ENCODE results near the gene CHD8.

- TF ChIP-seq POLR2A (IDR thresholded peaks at IDR 0.05; ENCODE audit: low read length): no peak
- TF ChIP-seq GATA1 (IDR thresholded peaks at IDR 0.05; ENCODE audit: low read depth, low read length): no peak
Measured at GRCh38 chr14:21455592-21455911, 371 bp downstream of the CHD8 start.
